Measurements from ENCODE around the gene BBS4.

- no peak for TF ChIP-seq REST (IDR thresholded peaks at IDR 0.05; ENCODE audit: insufficient read depth in 1 of 2, low read depth in 2 of 2, low read length in 2 of 2)
- no peak for TF ChIP-seq POLR2AphosphoS5 (IDR thresholded peaks at IDR 0.05; ENCODE audit: low read depth, low read length)
- TF ChIP-seq TAF1 (IDR thresholded peaks at IDR 0.05; ENCODE audit: borderline replicate concordance, insufficient read depth, low read length): no peak
- TF ChIP-seq FOXP2 (optimal IDR thresholded peaks at IDR 0.05; ENCODE audit: borderline replicate concordance, extremely low read depth, extremely low read length, insufficient read depth): no peak
These were observed 100.2 kb downstream of the BBS4 start for GRCh38 chr15:72786242-72786641.
